HUDEP-2 (cell line): ENCODE measurements around the gene SPIN2A.
"Not testable (repeated sequence)": the region's sequence is repeated elsewhere in the genome, so short reads cannot be mapped to it uniquely, and the experiment has no call there.

Source experiments
- DNase-seq, 76 experiments: peaks; one replicate each; lab custom pipeline; 2025; ENCODE audit not compliant: unreplicated experiment in 76 of 76; lab: John Stamatoyannopoulos, UW

SPIN2A gene

GRCh38 chrX:57137073-57137472, at the start of gene SPIN2A:
Gene SPIN2A (minus strand): TSS chrX:57137397. CDS start chrX:57136597, 800 bp downstream.
- DNase-seq = not testable (repeated sequence)

- DNase-seq = no peak
These were observed 41.4 kb upstream of the SPIN2A start for GRCh38 chrX:57178605-57179004.

- no peak for DNase-seq
These were observed 39.9 kb upstream of the SPIN2A start for GRCh38 chrX:57177070-57177469.

GRCh38 chrX:57172544-57172943, 35.3 kb upstream of the SPIN2A start:
- DNase-seq = no peak

- DNase-seq = peak in 6 of 76 experiments; percentile 0 to 8 (median 2)
These were observed 19.3 kb upstream of the SPIN2A start for GRCh38 chrX:57156397-57157049.

- peak in 1 of 76 experiments; percentile 6 for DNase-seq
These were observed 18.0 kb upstream of the SPIN2A start for GRCh38 chrX:57155171-57155570.

GRCh38 chrX:57152222-57152621, 15.0 kb upstream of the SPIN2A start:
- not testable (repeated sequence) for DNase-seq

GRCh38 chrX:57138674-57139073, 1.5 kb upstream of the SPIN2A start:
- no peak for DNase-seq

- DNase-seq = no peak
These were observed 304 bp upstream of the SPIN2A start for GRCh38 chrX:57137501-57137900.

- not testable (repeated sequence) for DNase-seq
These were observed 608 bp downstream of the SPIN2A start for GRCh38 chrX:57136589-57136988.

- DNase-seq = no peak
These were observed 1.9 kb downstream of the SPIN2A start for GRCh38 chrX:57135287-57135686.

GRCh38 chrX:57134702-57135101, 2.5 kb downstream of the SPIN2A start:
- DNase-seq = no peak

- DNase-seq = no peak
These were observed 3.5 kb downstream of the SPIN2A start for GRCh38 chrX:57133706-57134105.

- DNase-seq = peak in 1 of 76 experiments; percentile 37
These were observed 3.9 kb downstream of the SPIN2A start for GRCh38 chrX:57133284-57133683.

GRCh38 chrX:57132046-57132445, 5.2 kb downstream of the SPIN2A start:
- DNase-seq = no peak

GRCh38 chrX:57121816-57122215, 15.4 kb downstream of the SPIN2A start:
- no peak for DNase-seq

- peak; percentile 2 to 84 (median 66) for DNase-seq
These were observed 15.9 kb downstream of the SPIN2A start, which contains the start of gene SPIN2B for GRCh38 chrX:57121162-57121755. Gene SPIN2B (minus strand): TSS chrX:57121548.

- DNase-seq = peak in 1 of 76 experiments; percentile 9
These were observed 16.5 kb downstream of the SPIN2A start for GRCh38 chrX:57120619-57121161.

- no peak for DNase-seq
These were observed 17.8 kb downstream of the SPIN2A start for GRCh38 chrX:57119416-57119815.

GRCh38 chrX:57117566-57117965, 19.6 kb downstream of the SPIN2A start:
- peak in 7 of 76 experiments; percentile 0 to 20 (median 2) for DNase-seq

- DNase-seq = no peak
These were observed 32.2 kb downstream of the SPIN2A start for GRCh38 chrX:57104921-57105398.

- peak in 1 of 76 experiments; percentile 2 for DNase-seq
These were observed 32.8 kb downstream of the SPIN2A start for GRCh38 chrX:57104406-57104805.
